ENCODE results near the gene ZAR1L.

GRCh38 chr13:32256243-32256642, 58.9 kb downstream of the ZAR1L start:
- TF ChIP-seq CTCF (IDR thresholded peaks at IDR 0.05), result no peak
- TF ChIP-seq POLR2A (IDR thresholded peaks at IDR 0.05), result no peak
